C4-2B (cell line): ENCODE data around the gene TMEM38A.
A peak's percentile ranks its signal among the peaks of the same experiment; 100 is the strongest.

Experiments
- H3K27ac ChIP-seq: fragments of 450-650 bp; 2 replicates; pipeline ENCODE4 v1.5.1; 2017
- ZFX ChIP-seq: fragments of 450-650 bp; IDR thresholded peaks from 2 replicates; pipeline ENCODE4 v1.6.1; 2017
- TF ChIP-seq, protein P1 (sequence below): fragments of 450-650 bp; conservative IDR thresholded peaks from 2 replicates; pipeline ENCODE4 v1.5.1; 2017; ENCODE audit warnings: mild to moderate bottlenecking

The TMEM38A gene

DNA sequence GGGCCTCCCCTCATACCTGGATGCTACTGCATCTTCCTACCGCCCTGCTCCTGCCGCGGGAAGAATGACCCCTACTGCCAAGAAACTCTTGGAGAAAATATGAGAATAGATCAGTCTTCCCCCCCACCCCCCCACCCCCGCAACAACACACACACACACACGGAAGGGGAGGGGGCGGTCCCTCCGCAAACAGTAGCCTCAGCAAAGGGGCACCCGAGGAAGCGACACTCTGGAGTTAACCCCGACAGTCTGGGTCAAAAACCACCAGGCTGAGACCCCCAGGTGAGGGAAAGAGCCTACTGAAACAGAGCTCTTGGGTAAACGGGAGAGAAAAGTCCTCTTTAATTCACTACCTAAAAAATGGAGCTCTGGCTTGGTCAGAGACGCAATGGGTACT, 34.1 kb upstream of the TMEM38A start:
- TF ChIP-seq ZFX: no peak
- TF ChIP-seq, protein P1, sequence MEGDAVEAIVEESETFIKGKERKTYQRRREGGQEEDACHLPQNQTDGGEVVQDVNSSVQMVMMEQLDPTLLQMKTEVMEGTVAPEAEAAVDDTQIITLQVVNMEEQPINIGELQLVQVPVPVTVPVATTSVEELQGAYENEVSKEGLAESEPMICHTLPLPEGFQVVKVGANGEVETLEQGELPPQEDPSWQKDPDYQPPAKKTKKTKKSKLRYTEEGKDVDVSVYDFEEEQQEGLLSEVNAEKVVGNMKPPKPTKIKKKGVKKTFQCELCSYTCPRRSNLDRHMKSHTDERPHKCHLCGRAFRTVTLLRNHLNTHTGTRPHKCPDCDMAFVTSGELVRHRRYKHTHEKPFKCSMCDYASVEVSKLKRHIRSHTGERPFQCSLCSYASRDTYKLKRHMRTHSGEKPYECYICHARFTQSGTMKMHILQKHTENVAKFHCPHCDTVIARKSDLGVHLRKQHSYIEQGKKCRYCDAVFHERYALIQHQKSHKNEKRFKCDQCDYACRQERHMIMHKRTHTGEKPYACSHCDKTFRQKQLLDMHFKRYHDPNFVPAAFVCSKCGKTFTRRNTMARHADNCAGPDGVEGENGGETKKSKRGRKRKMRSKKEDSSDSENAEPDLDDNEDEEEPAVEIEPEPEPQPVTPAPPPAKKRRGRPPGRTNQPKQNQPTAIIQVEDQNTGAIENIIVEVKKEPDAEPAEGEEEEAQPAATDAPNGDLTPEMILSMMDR: no peak
- peak overlapping the region; percentile 96 for H3K27ac ChIP-seq

DNA sequence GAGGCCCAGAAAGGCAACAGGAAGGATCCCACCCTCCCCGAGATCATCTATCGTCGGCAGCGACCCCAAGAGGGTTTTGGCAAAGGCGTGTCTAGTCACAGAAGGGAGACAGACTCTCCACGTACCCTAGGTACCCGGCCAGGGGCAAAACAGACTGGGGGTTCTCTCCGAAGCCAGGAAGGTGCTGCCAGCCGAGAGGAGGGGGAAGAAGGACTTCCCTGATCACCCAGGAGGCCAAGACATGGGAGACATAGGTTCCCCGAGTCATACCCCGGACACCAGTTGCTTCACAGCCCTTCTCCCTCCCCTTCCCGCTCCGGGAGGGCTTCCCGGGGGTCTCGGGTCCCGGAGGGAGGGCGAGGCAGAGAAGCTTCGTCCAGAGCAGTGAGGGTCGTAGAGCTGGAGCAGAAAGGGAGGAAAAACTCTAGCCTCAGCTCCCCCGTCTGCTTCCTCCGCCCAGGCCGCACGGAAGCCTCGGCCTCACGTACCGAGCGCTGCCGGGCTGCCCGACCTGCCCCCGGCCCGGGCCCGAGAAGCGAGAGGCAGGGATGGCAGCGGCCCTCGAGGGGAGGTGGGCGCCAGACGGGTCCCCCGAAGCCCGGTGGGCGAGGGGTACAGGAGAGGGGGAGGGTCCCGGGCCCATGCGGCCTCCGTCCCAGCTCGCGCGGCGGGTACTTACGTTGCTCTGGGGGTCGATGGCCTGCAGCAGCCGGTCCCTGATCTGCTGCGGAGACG, 33.6 kb upstream of the TMEM38A start:
- H3K27ac ChIP-seq: peak overlapping the region; percentile 96

DNA sequence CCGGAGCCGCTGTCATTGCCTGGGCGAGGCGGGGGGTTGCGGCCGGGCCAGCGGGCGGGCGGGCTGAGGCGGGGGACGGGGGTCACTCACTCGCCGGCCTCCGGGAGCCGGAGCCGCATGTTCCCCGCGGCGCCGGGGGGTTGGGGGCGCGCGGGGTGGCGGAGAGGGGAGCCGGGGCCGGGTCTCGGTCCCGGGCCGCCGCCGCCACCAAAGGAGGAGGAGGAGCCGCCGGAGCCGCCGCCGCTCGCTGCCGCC, 33.1 kb upstream of the TMEM38A start:
- TF ChIP-seq, protein P1: no peak
- TF ChIP-seq ZFX: no peak
- peak overlapping the region; percentile 96 for H3K27ac ChIP-seq

More for the DNA sequence above, 33.6 kb upstream of the TMEM38A start:
- TF ChIP-seq, protein P1: no peak
- TF ChIP-seq ZFX: peak; percentile 100

DNA sequence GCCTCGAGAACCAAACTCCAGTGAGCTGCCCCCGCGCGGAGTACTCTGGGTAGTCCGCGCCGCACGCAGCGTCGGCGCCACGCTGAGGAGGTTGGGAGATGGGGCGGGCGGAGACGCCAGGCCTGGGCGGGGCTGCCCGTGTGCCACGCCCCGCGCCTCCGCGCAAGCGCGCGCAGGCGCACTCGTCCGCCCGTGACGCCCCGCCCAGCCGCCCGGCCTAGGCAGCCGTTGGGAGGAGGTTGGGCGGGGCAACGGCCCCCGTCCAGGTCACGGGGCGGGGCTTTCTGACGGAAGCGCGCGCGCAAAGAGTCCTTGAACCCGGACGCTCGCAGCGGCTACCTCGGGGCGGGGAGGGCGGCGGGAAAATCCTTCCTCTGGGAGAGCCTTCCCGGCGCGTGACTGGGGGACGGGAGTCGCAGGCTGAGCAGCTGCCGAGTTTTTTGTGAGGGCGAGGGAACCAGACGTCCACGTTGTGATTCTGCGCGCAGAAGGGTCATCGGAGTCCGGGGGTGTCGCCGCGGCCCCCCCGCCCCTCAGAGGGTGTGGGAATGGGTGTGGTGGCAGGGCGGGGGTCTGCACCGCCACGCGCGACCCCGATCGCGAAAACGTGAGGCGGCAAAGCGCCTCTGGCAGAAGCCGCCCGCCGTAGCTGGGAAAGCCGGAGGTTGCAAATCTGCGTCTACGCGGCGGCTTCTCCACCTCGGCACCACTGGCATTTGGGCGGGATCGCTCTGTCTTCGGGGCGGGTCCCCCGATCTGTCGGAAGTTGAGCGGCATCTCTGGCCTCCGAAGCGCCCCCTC, 32.6 kb upstream of the TMEM38A start, which contains the start of gene MED26:
MED26 (minus strand) TSS at position 22 of the 801 bp plus-strand sequence. CDS start 261 bp downstream, outside the sequence.
- no peak for TF ChIP-seq ZFX
- H3K27ac ChIP-seq: peak within 1 kb of the TSS; percentile 96

GRCh38 chr19:16628984-16629691, 31.8 kb upstream of the TMEM38A start:
- H3K27ac ChIP-seq: peak overlapping the region; percentile 96
- TF ChIP-seq ZFX: no peak
- TF ChIP-seq, protein P1: no peak

DNA sequence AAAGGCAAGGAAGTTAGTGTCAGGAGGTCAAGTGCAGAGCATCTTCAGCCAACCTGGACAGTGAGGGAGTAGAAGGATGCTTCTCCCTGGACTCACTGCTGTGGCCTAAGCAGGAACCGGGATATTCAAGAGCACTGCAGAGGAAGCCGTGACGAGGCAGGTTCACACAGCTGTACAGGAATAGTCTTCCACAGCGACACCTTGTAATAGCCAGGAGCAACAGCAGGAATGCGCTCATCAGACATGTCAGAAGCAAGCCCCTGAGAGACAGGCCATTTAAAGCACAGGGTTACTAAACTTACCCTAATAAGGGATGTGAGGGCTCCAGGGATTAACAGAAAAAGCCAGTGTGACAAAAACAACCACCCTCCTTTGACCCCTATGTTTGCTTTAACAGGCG, 29.5 kb upstream of the TMEM38A start:
- H3K27ac ChIP-seq: no peak overlapping the region
- TF ChIP-seq, protein P1: no peak
- no peak for TF ChIP-seq ZFX

- TF ChIP-seq ZFX: no peak
- TF ChIP-seq, protein P1: no peak
- H3K27ac ChIP-seq: no peak overlapping the region
Observed at GRCh38 chr19:16637535-16637934, 23.4 kb upstream of the TMEM38A start.
